Mononuclear cell (primary cell): Measurements from ENCODE around the gene WDHD1. TPM values are rescaled to one million over a fixed set of nuclear protein-coding genes. Genes with fewer than 3 reads are reported as not detected.
"Not testable (repeated sequence)": the region's sequence is repeated elsewhere in the genome, so short reads cannot be mapped to it uniquely, and the experiment has no call there.

Source experiments
- H3K27me3 ChIP-seq: 2 replicates; pipeline ENCODE4 v1.6.0; 2011; ENCODE audit warnings: low read length, control low read depth; ENCODE audit not compliant: insufficient read depth
- H3K4me1 ChIP-seq: 2 replicates; pipeline ENCODE4 v1.5.1; 2011; ENCODE audit warnings: mild to moderate bottlenecking, low read length, control low read depth; ENCODE audit not compliant: insufficient read depth
- H3K4me3 ChIP-seq: 2 replicates; pipeline ENCODE4 v1.5.1; 2011; ENCODE audit warnings: mild to moderate bottlenecking, low read length, moderate library complexity
- H3K9me3 ChIP-seq: 2 replicates; pipeline ENCODE4 v1.5.1; 2011; ENCODE audit warnings: low read depth, mild to moderate bottlenecking, control low read depth, low read length
- total RNA-seq: library from RNA; depleted of rRNA; stranded (reverse); fragments of >200 nt; gene quantifications from one replicate; pipeline ENCODE4 v1.2.3, GENCODE V29; 2012

Gene WDHD1
- total RNA-seq, 1 donor, result 2.1 TPM

GRCh38 chr14:54919330-54919729, 107.6 kb downstream of the WDHD1 start:
- H3K27me3 ChIP-seq, result no peaks in the 10 kb centered on the region
- no peak overlapping the region for H3K4me3 ChIP-seq
- no peaks in the 10 kb centered on the region for H3K4me1 ChIP-seq
- H3K9me3 ChIP-seq, result no peaks in the 10 kb centered on the region

GRCh38 chr14:54918427-54918826, 108.5 kb downstream of the WDHD1 start:
- Histone ChIP-seq H3K4me3 (no peak overlapping the region), H3K9me3 (no peaks in the 10 kb centered on the region), H3K27me3 (no peaks in the 10 kb centered on the region), H3K4me1 (no peaks in the 10 kb centered on the region)

GRCh38 chr14:54916101-54916500, 110.8 kb downstream of the WDHD1 start:
- H3K9me3 ChIP-seq, result no peaks in the 10 kb centered on the region
- H3K27me3 ChIP-seq, result no peaks in the 10 kb centered on the region
- H3K4me1 ChIP-seq, result no peaks in the 10 kb centered on the region
- H3K4me3 ChIP-seq, result no peak overlapping the region

- Histone ChIP-seq H3K9me3 (no peaks in the 10 kb centered on the region), H3K27me3 (no peaks in the 10 kb centered on the region), H3K4me1 (peaks cover 14% of the 10 kb centered on the region), H3K4me3 (no peak overlapping the region)
These were observed 116.9 kb downstream of the WDHD1 start for GRCh38 chr14:54909817-54910558.

GRCh38 chr14:54908973-54909372, 117.9 kb downstream of the WDHD1 start:
- H3K9me3 ChIP-seq, H3K27me3 ChIP-seq, H3K4me3 ChIP-seq: not testable (repeated sequence)
- peaks cover 14% of the 10 kb centered on the region for H3K4me1 ChIP-seq

- no peak overlapping the region for H3K4me3 ChIP-seq
- no peaks in the 10 kb centered on the region for H3K9me3 ChIP-seq
- peaks cover 17% of the 10 kb centered on the region for H3K4me1 ChIP-seq
- no peaks in the 10 kb centered on the region for H3K27me3 ChIP-seq
These were observed 118.7 kb downstream of the WDHD1 start for GRCh38 chr14:54908190-54908589.

GRCh38 chr14:54906075-54906474, 120.8 kb downstream of the WDHD1 start:
- Histone ChIP-seq H3K9me3 (no peaks in the 10 kb centered on the region), H3K4me3 (no peak overlapping the region), H3K27me3 (no peaks in the 10 kb centered on the region), H3K4me1 (peaks cover 25% of the 10 kb centered on the region)

- Histone ChIP-seq H3K4me3 (peak within 1 kb of the TSS; percentile 94), H3K4me1 (peaks cover 39% of the 10 kb centered on the region), H3K27me3 (no peaks in the 10 kb centered on the region), H3K9me3 (no peaks in the 10 kb centered on the region)
These were observed 124.1 kb downstream of the WDHD1 start, which contains the start of gene GCH1 for GRCh38 chr14:54902521-54903420. TSS of gene GCH1 (minus strand) at chr14:54902826. CDS start at chr14:54902663, 163 bp downstream.

- no peaks in the 10 kb centered on the region for H3K9me3 ChIP-seq
These were observed 124.8 kb downstream of the WDHD1 start for GRCh38 chr14:54902143-54902520.

GRCh38 chr14:54901380-54902142, 125.3 kb downstream of the WDHD1 start:
- Histone ChIP-seq H3K9me3 (no peaks in the 10 kb centered on the region), H3K4me3 (peak overlapping the region; percentile 94), H3K4me1 (peaks cover 39% of the 10 kb centered on the region), H3K27me3 (no peaks in the 10 kb centered on the region)

More at GRCh38 chr14:54902143-54902520, 124.8 kb downstream of the WDHD1 start:
- H3K4me1 ChIP-seq, result peaks cover 39% of the 10 kb centered on the region
- H3K27me3 ChIP-seq, result no peaks in the 10 kb centered on the region
- peak overlapping the region; percentile 94 for H3K4me3 ChIP-seq

- Histone ChIP-seq H3K4me3 (no peak overlapping the region), H3K27me3 (no peaks in the 10 kb centered on the region), H3K9me3 (no peaks in the 10 kb centered on the region), H3K4me1 (peaks cover 40% of the 10 kb centered on the region)
These were observed 127.3 kb downstream of the WDHD1 start for GRCh38 chr14:54899573-54899972.

- not testable (repeated sequence) for H3K9me3 ChIP-seq, H3K4me3 ChIP-seq, H3K27me3 ChIP-seq
- peaks cover 35% of the 10 kb centered on the region for H3K4me1 ChIP-seq
These were observed 128.9 kb downstream of the WDHD1 start for GRCh38 chr14:54897809-54898555.

- Histone ChIP-seq H3K27me3 (no peaks in the 10 kb centered on the region), H3K4me1 (peaks cover 39% of the 10 kb centered on the region), H3K4me3 (no peak overlapping the region), H3K9me3 (no peaks in the 10 kb centered on the region)
These were observed 131.2 kb downstream of the WDHD1 start for GRCh38 chr14:54895683-54896082.

- Histone ChIP-seq H3K9me3 (no peaks in the 10 kb centered on the region), H3K4me1 (peaks cover 36% of the 10 kb centered on the region), H3K27me3 (no peaks in the 10 kb centered on the region), H3K4me3 (no peak overlapping the region)
These were observed 131.9 kb downstream of the WDHD1 start for GRCh38 chr14:54894995-54895394.
